Loucy (cell line): ENCODE results near the gene ITPRIP.

ENCODE experiments used
- H2AFZ ChIP-seq: fragments of 200-600 bp; sonication (generic); 2 replicates; pipeline ENCODE4 v1.6.0; 2016; ENCODE audit warnings: antibody characterized with exemption, mild to moderate bottlenecking, low read length, moderate library complexity
- H3F3A ChIP-seq: fragments of 200-600 bp; 2 replicates; pipeline ENCODE4 v1.6.0; 2016; ENCODE audit warnings: antibody characterized with exemption, low read depth, mild to moderate bottlenecking
- H3K27me3 ChIP-seq: fragments of 200-600 bp; sonication (generic); 2 replicates; pipeline ENCODE4 v1.6.1; 2014; ENCODE audit warnings: low read length, mild to moderate bottlenecking; ENCODE audit not compliant: insufficient read depth, poor library complexity, severe bottlenecking
- H3K36me3 ChIP-seq: fragments of 200-600 bp; sonication (generic); 2 replicates; pipeline ENCODE4 v1.6.1; 2016; ENCODE audit warnings: low read length; ENCODE audit not compliant: insufficient read depth
- H3K4me1 ChIP-seq: fragments of 200-600 bp; sonication (generic); 2 replicates; pipeline ENCODE4 v1.5.1; 2014; ENCODE audit warnings: low read length, mild to moderate bottlenecking; ENCODE audit not compliant: insufficient read depth, poor library complexity, severe bottlenecking
- H3K4me2 ChIP-seq: fragments of 200-600 bp; sonication (generic); 2 replicates; pipeline ENCODE4 v1.6.0; 2014; ENCODE audit warnings: antibody characterized with exemption, low read length, low read depth, mild to moderate bottlenecking; ENCODE audit not compliant: poor library complexity, severe bottlenecking
- H3K4me3 ChIP-seq: fragments of 200-600 bp; sonication (generic); 2 replicates; pipeline ENCODE4 v1.5.1; 2014; ENCODE audit warnings: low read length, mild to moderate bottlenecking, mixed read lengths; ENCODE audit not compliant: poor library complexity, severe bottlenecking
- H3K79me2 ChIP-seq: fragments of 200-600 bp; sonication (generic); 2 replicates; pipeline ENCODE4 v1.6.1; 2014; ENCODE audit warnings: low read length; ENCODE audit not compliant: insufficient read depth
- H3K9ac ChIP-seq: fragments of 200-600 bp; sonication (generic); 2 replicates; pipeline ENCODE4 v1.6.0; 2014; ENCODE audit warnings: mild to moderate bottlenecking, low read depth, low read length, moderate library complexity; ENCODE audit not compliant: poor library complexity, severe bottlenecking
- H3K9me2 ChIP-seq: fragments of 200-600 bp; sonication (generic); replicated peaks from 2 replicates; pipeline ENCODE4 v1.6.1; 2016; ENCODE audit warnings: low read depth, low read length, mixed read lengths
- H3K9me3 ChIP-seq: fragments of 200-600 bp; sonication (generic); 2 replicates; pipeline ENCODE4 v1.6.1; 2014; ENCODE audit warnings: mild to moderate bottlenecking, antibody characterized with exemption, low read length, low read depth; ENCODE audit not compliant: insufficient read depth
- H4K20me1 ChIP-seq: fragments of 200-600 bp; sonication (generic); 2 replicates; pipeline ENCODE4 v1.6.0; 2014; ENCODE audit warnings: antibody characterized with exemption, low read length, mild to moderate bottlenecking; ENCODE audit not compliant: insufficient read depth, poor library complexity, severe bottlenecking
- CTCF ChIP-seq: fragments of 200-600 bp; sonication (generic); conservative IDR thresholded peaks from 2 replicates; pipeline ENCODE4 v1.5.1; 2014; ENCODE audit warnings: mild to moderate bottlenecking, antibody characterized with exemption, low read length
- EZH2phosphoT487 ChIP-seq: fragments of 200-600 bp; IDR thresholded peaks from 2 replicates; pipeline ENCODE4 v1.6.1; 2018; ENCODE audit warnings: antibody characterized with exemption, mild to moderate bottlenecking, moderate library complexity, borderline replicate concordance

The ITPRIP gene

GRCh38 chr10:104333728-104334373 is 4.4 kb downstream of the ITPRIP start:
- no peaks in the 10 kb centered on the region for H3K9me3 ChIP-seq
- H3K4me2 ChIP-seq = peak overlapping the region; percentile 85
- no peaks in the 10 kb centered on the region for H3K27me3 ChIP-seq
- H3F3A ChIP-seq = no peaks in the 10 kb centered on the region
- H3K36me3 ChIP-seq = no peaks in the 10 kb centered on the region; the same call in 1 of the 2 replicates
- H3K9ac ChIP-seq = peak overlapping the region; percentile 25
- peaks cover 83% of the 10 kb centered on the region for H3K4me1 ChIP-seq
- peaks cover 92% of the 10 kb centered on the region for H3K79me2 ChIP-seq
- peak overlapping the region; percentile 99 for H3K4me3 ChIP-seq
- no peak overlapping the region for H2AFZ ChIP-seq
- TF ChIP-seq EZH2phosphoT487 (no peak), CTCF (no peak)
- no peaks in the 10 kb centered on the region for H3K9me2 ChIP-seq
- peaks cover 68% of the 10 kb centered on the region for H4K20me1 ChIP-seq

GRCh38 chr10:104333032-104333727 is 5.1 kb downstream of the ITPRIP start:
- peak overlapping the region; percentile 85 for H3K4me2 ChIP-seq
- H3K36me3 ChIP-seq = no peaks in the 10 kb centered on the region; the same call in 1 of the 2 replicates
- H4K20me1 ChIP-seq = peaks cover 68% of the 10 kb centered on the region
- TF ChIP-seq EZH2phosphoT487 (no peak), CTCF (no peak)
- H3F3A ChIP-seq = no peaks in the 10 kb centered on the region
- no peaks in the 10 kb centered on the region for H3K9me2 ChIP-seq
- no peaks in the 10 kb centered on the region for H3K27me3 ChIP-seq
- peaks cover 99% of the 10 kb centered on the region for H3K79me2 ChIP-seq
- peak overlapping the region; percentile 99 for H3K4me3 ChIP-seq
- peaks cover 90% of the 10 kb centered on the region for H3K4me1 ChIP-seq
- no peaks in the 10 kb centered on the region for H3K9me3 ChIP-seq
- no peak overlapping the region for H2AFZ ChIP-seq
- H3K9ac ChIP-seq = peak overlapping the region; percentile 25

DNA sequence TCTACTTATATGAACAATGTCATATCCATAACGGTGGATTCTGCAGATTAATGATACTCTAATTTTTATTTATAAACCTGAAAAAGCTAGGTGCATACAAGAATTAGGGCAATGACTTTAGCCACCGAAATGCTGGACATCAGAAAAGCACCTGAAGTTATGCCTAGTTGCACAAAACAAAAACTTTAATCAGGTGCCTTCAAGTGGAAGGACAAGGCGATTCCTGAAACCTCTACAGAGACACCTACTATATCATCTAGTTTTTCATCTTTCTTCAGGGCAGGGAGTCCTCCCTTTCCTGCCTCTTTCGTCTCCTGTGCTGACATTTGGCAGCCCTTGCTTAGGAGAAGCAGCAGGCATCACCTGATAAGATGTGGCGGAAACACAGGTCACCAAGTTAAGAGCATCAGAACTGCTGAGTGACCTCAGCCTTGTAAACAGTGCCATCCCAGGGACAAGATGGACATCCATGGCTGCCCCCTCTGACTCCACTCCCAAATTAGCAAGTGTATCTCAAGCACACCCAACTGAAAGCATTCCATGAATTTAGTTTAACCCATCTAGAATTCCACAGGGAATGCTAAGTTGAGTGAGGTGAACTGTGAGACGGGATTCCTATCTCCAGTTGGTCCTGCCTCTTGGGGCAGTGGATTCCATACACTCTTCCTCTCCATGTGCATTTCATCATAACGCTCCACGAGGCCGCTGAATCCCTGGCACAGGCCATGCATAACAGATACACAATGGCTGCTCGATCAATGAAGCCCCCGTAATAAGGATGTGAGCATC is 5.8 kb downstream of the ITPRIP start:
- peaks cover 69% of the 10 kb centered on the region for H4K20me1 ChIP-seq
- TF ChIP-seq EZH2phosphoT487 (no peak), CTCF (no peak)
- H3K4me1 ChIP-seq = peaks cover 97% of the 10 kb centered on the region
- H3K9me2 ChIP-seq = no peaks in the 10 kb centered on the region
- no peaks in the 10 kb centered on the region for H3K27me3 ChIP-seq
- no peaks in the 10 kb centered on the region for H3K9me3 ChIP-seq
- peaks cover 100% of the 10 kb centered on the region for H3K79me2 ChIP-seq
- H3F3A ChIP-seq = no peaks in the 10 kb centered on the region
- H2AFZ ChIP-seq = no peak overlapping the region
- H3K36me3 ChIP-seq = no peaks in the 10 kb centered on the region; the same call in 1 of the 2 replicates
- H3K9ac ChIP-seq = no peak overlapping the region
- H3K4me3 ChIP-seq = peak overlapping the region; percentile 99
- peak overlapping the region; percentile 85 for H3K4me2 ChIP-seq
